SK-N-SH (cell line): ENCODE data around the gene NDUFB6. TPM values are rescaled to one million over a fixed set of nuclear protein-coding genes. Genes with fewer than 3 reads are reported as not detected.

Source experiments
- CTCF ChIA-PET: fragments of 300-600, 350-600 bp; formaldehyde crosslinking; extraction: SDS; loops from one replicate; lab custom pipeline; 2021; lab: Yijun Ruan, JAX
- POLR2A ChIA-PET: fragments of 350-600 bp; sonication (Branson Sonifier 250); formaldehyde crosslinking; extraction: SDS; loops from one replicate; lab custom pipeline; 2020; ENCODE audit warnings: antibody characterized with exemption, inconsistent platforms; lab: Yijun Ruan, JAX
- DNase-seq: peaks from one replicate; pipeline ENCODE4 v3.0.0; 2012
- H2AFZ ChIP-seq: fragments of 200-600 bp; sonication (generic); 2 replicates; pipeline ENCODE4 v1.8.1; 2016; ENCODE audit warnings: antibody characterized with exemption, mild to moderate bottlenecking, low read depth
- H3F3A ChIP-seq: fragments of 200-600 bp; sonication (generic); replicated peaks from 2 replicates; pipeline ENCODE3; 2016; ENCODE audit warnings: antibody characterized with exemption, mild to moderate bottlenecking; ENCODE audit not compliant: insufficient read depth
- H3K27ac ChIP-seq, 2 experiments: fragments of 200-500 bp in 1 of 2; fragments of 200-600 bp in 1 of 2; sonication (Bioruptor generic) in 1 of 2; sonication (generic), shearing (Covaris generic) in 1 of 2; 2 replicates each; pipeline versions ENCODE4 v1.5.1 to v1.6.1; 2014 to 2016; ENCODE audit warnings: low read depth in 2 of 2, inconsistent platforms in 1 of 2, low read length in 1 of 2, mild to moderate bottlenecking in 1 of 2, mixed read lengths in 1 of 2
- H3K27me3 ChIP-seq: fragments of 200-600 bp; sonication (generic), shearing (Covaris generic); 2 replicates; pipeline ENCODE4 v1.6.1; 2016; ENCODE audit warnings: mixed run types; ENCODE audit not compliant: insufficient read depth
- H3K36me3 ChIP-seq, 2 experiments: fragments of 200-500 bp in 1 of 2; fragments of 200-600 bp in 1 of 2; sonication (Bioruptor generic) in 1 of 2; sonication (generic) in 1 of 2; replicated peaks in 1 of 2; 2 replicates each; pipeline versions ENCODE3 to v1.5.1; 2014 to 2016; ENCODE audit warnings: low read length in 1 of 2, mild to moderate bottlenecking in 1 of 2; ENCODE audit not compliant: insufficient read depth in 2 of 2, control insufficient read depth in 1 of 2
- H3K4me1 ChIP-seq, 2 experiments: fragments of 200-500 bp in 1 of 2; fragments of 200-600 bp in 1 of 2; sonication (Bioruptor generic) in 1 of 2; sonication (generic), shearing (Covaris generic) in 1 of 2; 2 replicates each; pipeline versions ENCODE4 v1.5.1 to v1.6.1; 2014 to 2016; ENCODE audit warnings: low read depth in 1 of 2, low read length in 1 of 2, mixed run types in 1 of 2; ENCODE audit not compliant: insufficient read depth in 2 of 2, control insufficient read depth in 1 of 2
- H3K4me2 ChIP-seq: fragments of 200-600 bp; sonication (generic), shearing (Covaris generic); 2 replicates; pipeline ENCODE4 v1.6.1; 2017; ENCODE audit warnings: mixed run types
- H3K4me3 ChIP-seq, 2 experiments: fragments of 200-500 bp in 1 of 2; fragments of 200-600 bp in 1 of 2; sonication (Bioruptor generic) in 1 of 2; sonication (generic), shearing (Covaris generic) in 1 of 2; 2 replicates each; pipeline versions ENCODE4 v1.5.1 to v1.8.1; 2014 to 2016; ENCODE audit warnings: low read depth in 2 of 2, inconsistent platforms in 1 of 2, low read length in 1 of 2, mild to moderate bottlenecking in 1 of 2, mixed read lengths in 1 of 2, moderate library complexity in 1 of 2
- H3K79me2 ChIP-seq: fragments of 200-600 bp; sonication (generic); 2 replicates; pipeline ENCODE4 v1.8.1; 2017; ENCODE audit warnings: mild to moderate bottlenecking; ENCODE audit not compliant: insufficient read depth
- H3K9ac ChIP-seq: fragments of 200-600 bp; sonication (generic); 2 replicates; pipeline ENCODE4 v1.6.1; 2017; ENCODE audit warnings: mixed run types
- H3K9me2 ChIP-seq: fragments of 200-600 bp; sonication (generic); 2 replicates; pipeline ENCODE4 v1.6.1; 2017; ENCODE audit warnings: mixed run types
- H3K9me3 ChIP-seq: fragments of 200-600 bp; sonication (generic); 2 replicates; pipeline ENCODE4 v1.6.1; 2017; ENCODE audit warnings: mixed run types, mild to moderate bottlenecking, moderate library complexity
- H4K20me1 ChIP-seq: fragments of 200-600 bp; sonication (generic); 2 replicates; pipeline ENCODE4 v1.6.1; 2017; ENCODE audit warnings: mild to moderate bottlenecking, mixed run types; ENCODE audit not compliant: insufficient read depth
- CHD2 ChIP-seq: fragments of 150-350 bp; IDR thresholded peaks from 2 replicates; pipeline ENCODE4 v1.6.1; 2018; ENCODE audit warnings: low read length; ENCODE audit not compliant: partially characterized antibody
- ELF1 ChIP-seq: IDR thresholded peaks from 2 replicates; pipeline ENCODE4 v1.4.0; 2012
- EZH2phosphoT487 ChIP-seq: fragments of 200-600 bp; sonication (generic); IDR thresholded peaks from 2 replicates; pipeline ENCODE4 v1.6.1; 2017; ENCODE audit warnings: low read depth, mixed run types, mild to moderate bottlenecking, antibody characterized with exemption, moderate library complexity, borderline replicate concordance
- FOSL2 ChIP-seq: IDR thresholded peaks from 2 replicates; pipeline ENCODE4 v1.4.0; 2012; ENCODE audit warnings: low read depth, mild to moderate bottlenecking, moderate library complexity, borderline replicate concordance
- FOXJ3 ChIP-seq: sonication (generic); formaldehyde crosslinking; IDR thresholded peaks from 2 replicates; pipeline ENCODE4 v1.5.1; 2020; ENCODE audit warnings: mild to moderate bottlenecking, missing genetic modification reagents
- GABPA ChIP-seq: IDR thresholded peaks from 2 replicates; pipeline ENCODE4 v1.4.0; 2012; ENCODE audit warnings: low read depth, mild to moderate bottlenecking
- JUND ChIP-seq: IDR thresholded peaks from 2 replicates; pipeline ENCODE4 v1.4.0; 2012
- MAX ChIP-seq: IDR thresholded peaks from 2 replicates; pipeline ENCODE4 v1.4.0; 2012; ENCODE audit warnings: low read depth
- MEF2A ChIP-seq: IDR thresholded peaks from 2 replicates; pipeline ENCODE4 v1.4.0; 2012; ENCODE audit warnings: low read depth, borderline replicate concordance
- MXI1 ChIP-seq: IDR thresholded peaks from 2 replicates; pipeline ENCODE4 v1.6.1; 2012; ENCODE audit warnings: mild to moderate bottlenecking, low read depth, low read length, improper control_type of control experiment
- PBX3 ChIP-seq: IDR thresholded peaks from 2 replicates; pipeline ENCODE4; 2012
- POLR2AphosphoS5 ChIP-seq: IDR thresholded peaks from 2 replicates; pipeline ENCODE4 v1.6.1; 2012; ENCODE audit warnings: low read depth, low read length
- REST ChIP-seq: IDR thresholded peaks from 2 replicates; pipeline ENCODE4 v1.6.1; 2012; ENCODE audit warnings: mild to moderate bottlenecking, low read depth, low read length, moderate library complexity
- RFX5 ChIP-seq: IDR thresholded peaks from 2 replicates; pipeline ENCODE4 v1.6.1; 2012; ENCODE audit warnings: mild to moderate bottlenecking, improper control_type of control experiment, low read length
- RXRA ChIP-seq: IDR thresholded peaks from 2 replicates; pipeline ENCODE4 v1.4.0; 2012; ENCODE audit warnings: low read depth, mild to moderate bottlenecking, borderline replicate concordance
- SIN3A ChIP-seq: IDR thresholded peaks from 2 replicates; pipeline ENCODE4 v1.6.1; 2012; ENCODE audit warnings: low read depth, mild to moderate bottlenecking, low read length, moderate library complexity, borderline replicate concordance
- TAF1 ChIP-seq: IDR thresholded peaks from 2 replicates; pipeline ENCODE4 v1.6.1; 2012; ENCODE audit warnings: low read depth, mild to moderate bottlenecking, low read length, moderate library complexity, borderline replicate concordance
- TCF12 ChIP-seq: IDR thresholded peaks from 2 replicates; pipeline ENCODE4 v1.4.0; 2012
- USF1 ChIP-seq: IDR thresholded peaks from 2 replicates; pipeline ENCODE4 v1.4.0; 2012; ENCODE audit warnings: low read depth, borderline replicate concordance
- USF2 ChIP-seq: fragments of 150-350 bp; IDR thresholded peaks from 2 replicates; pipeline ENCODE4 v1.6.1; 2017; ENCODE audit warnings: antibody characterized with exemption, low read length, low read depth, borderline replicate concordance
- YY1 ChIP-seq: IDR thresholded peaks from 2 replicates; pipeline ENCODE4 v1.4.0; 2012; ENCODE audit warnings: low read depth, mild to moderate bottlenecking
- WGBS: methylation state at CpG from one replicate; pipeline ENCODE4 v1.1.6; 2017; ENCODE audit warnings: low lambda C conversion rate; 5-methylcytosine and 5-hydroxymethylcytosine counted together
- polyA plus RNA-seq, 3 experiments: library from polyadenylated mRNA; depleted of rRNA; stranded (reverse); fragments of >200 nt; gene quantifications; 2 replicates each; pipeline ENCODE4 v1.2.3, GENCODE V29; 2012

The NDUFB6 gene
- polyA plus RNA-seq, 1 of the 3 experiments (the other 2 are of a cell fraction), result 96.2 TPM

GRCh38 chr9:32508728-32509127 lies 64.2 kb downstream of the NDUFB6 start:
- H3K79me2 ChIP-seq, result no peaks in the 10 kb centered on the region
- H3K9me2 ChIP-seq, result 0 out of 2 replicates have a peak, but pooled peaks cover 4% of the 10 kb centered on the region
- no peaks in the 10 kb centered on the region for H3K9me3 ChIP-seq
- 100% methylated on average over 1 of the region's 1 CpG for WGBS
- peaks cover 9% of the 10 kb centered on the region for H3F3A ChIP-seq
- H2AFZ ChIP-seq, result no peak overlapping the region
- POLR2A ChIA-PET, result no interaction called here
- H3K4me1 ChIP-seq, result no peaks in the 10 kb centered on the region
- no peaks in the 10 kb centered on the region for H3K36me3 ChIP-seq
- H3K27me3 ChIP-seq, result no peaks in the 10 kb centered on the region
- CTCF ChIA-PET, result interaction anchor here (1.4 to 2.5 kb wide), 4 partner anchors 17 to 130 kb away, joined by 3 to 6 read pairs (median 4); partner anchors contain the start of gene RIGI
- H3K9ac ChIP-seq, result no peak overlapping the region
- no peak overlapping the region for H3K27ac ChIP-seq
- no peak for DNase-seq
- TF ChIP-seq MXI1 (no peak), EZH2phosphoT487 (no peak), FOSL2 (no peak), SIN3A (no peak), RFX5 (no peak), FOXJ3 (CRISPR knock-in tag) (no peak), GABPA (no peak), YY1 (no peak), REST (no peak), MAX (no peak), POLR2AphosphoS5 (no peak), TCF12 (no peak), RXRA (no peak)
- H3K4me2 ChIP-seq, result no peak overlapping the region
- H3K4me3 ChIP-seq, result no peak overlapping the region
- H4K20me1 ChIP-seq, result no peaks in the 10 kb centered on the region

GRCh38 chr9:32503008-32503407 lies 70.0 kb downstream of the NDUFB6 start:
- H3K4me1 ChIP-seq, result 0 out of 4 replicates have a peak, but pooled peaks cover 0 to 3% of the 10 kb centered on the region in 2 experiments
- no peak overlapping the region for H3K9ac ChIP-seq
- H3K36me3 ChIP-seq, result peaks cover 0 to 11% of the 10 kb centered on the region in 2 experiments
- ChIA-PET CTCF (interaction anchor here (0.5 kb wide), 1 partner anchor 1471 kb away, joined by 4 read pairs; no protein-coding TSS in a partner anchor), POLR2A (no interaction called here)
- H3K4me3 ChIP-seq, result no peak overlapping the region
- 95% methylated on average over 3 of the region's 3 CpGs for whole genome bisulfite sequencing
- H4K20me1 ChIP-seq, result no peaks in the 10 kb centered on the region
- no peak overlapping the region for H2AFZ ChIP-seq
- peaks cover 13% of the 10 kb centered on the region for H3F3A ChIP-seq
- no peak for DNase-seq
- H3K9me3 ChIP-seq, result no peaks in the 10 kb centered on the region
- no peak overlapping the region for H3K27ac ChIP-seq
- 0 out of 2 replicates have a peak, but pooled peaks cover 4% of the 10 kb centered on the region for H3K9me2 ChIP-seq
- H3K27me3 ChIP-seq, result no peaks in the 10 kb centered on the region
- no peaks in the 10 kb centered on the region for H3K79me2 ChIP-seq
- no peak overlapping the region for H3K4me2 ChIP-seq
- TF ChIP-seq MEF2A, result no peak
- no peak for TF ChIP-seq TAF1
- no peak for TF ChIP-seq JUND
- no peak for TF ChIP-seq PBX3
- no peak for TF ChIP-seq USF1
- TF ChIP-seq CHD2, result no peak
- TF ChIP-seq GABPA, result no peak
- TF ChIP-seq ELF1, result no peak
- TF ChIP-seq RXRA, result no peak
- no peak for TF ChIP-seq USF2
- no peak for TF ChIP-seq YY1
